ENCODE data around the gene SNX3.
A peak's percentile ranks its signal among the peaks of the same experiment; 100 is the strongest.

SNX3 gene

GRCh38 chr6:108200186-108200585 lies 60.7 kb downstream of the SNX3 start:
- DNase-seq = no peak

- no peak for DNase-seq
Observed at GRCh38 chr6:108198761-108199498, 61.9 kb downstream of the SNX3 start.

- DNase-seq = no peak
Observed at GRCh38 chr6:108195209-108195608, 65.6 kb downstream of the SNX3 start.

- no peak for DNase-seq
Observed at GRCh38 chr6:108194503-108194902, 66.3 kb downstream of the SNX3 start.

GRCh38 chr6:108193835-108194234 lies 67.0 kb downstream of the SNX3 start:
- DNase-seq = no peak

GRCh38 chr6:108193131-108193530 lies 67.7 kb downstream of the SNX3 start:
- DNase-seq = no peak

GRCh38 chr6:108187519-108187918 lies 73.3 kb downstream of the SNX3 start:
- no peak for DNase-seq

- DNase-seq = no peak
Observed at GRCh38 chr6:108186226-108186625, 74.6 kb downstream of the SNX3 start.

- no peak for DNase-seq
Observed at GRCh38 chr6:108180776-108181175, 80.1 kb downstream of the SNX3 start.

GRCh38 chr6:108180266-108180665 lies 80.6 kb downstream of the SNX3 start:
- DNase-seq = no peak

- DNase-seq = no peak
Observed at GRCh38 chr6:108179741-108180140, 81.1 kb downstream of the SNX3 start.

GRCh38 chr6:108176281-108177089 lies 84.4 kb downstream of the SNX3 start:
- no peak for DNase-seq

GRCh38 chr6:108175592-108176279 lies 85.1 kb downstream of the SNX3 start:
- no peak for DNase-seq

- DNase-seq = no peak
Observed at GRCh38 chr6:108175176-108175591, 85.7 kb downstream of the SNX3 start.

- peak in 1 of 2 donors; percentile 24 for DNase-seq
Observed at GRCh38 chr6:108174371-108175175, 86.3 kb downstream of the SNX3 start.

GRCh38 chr6:108171918-108172516 lies 88.8 kb downstream of the SNX3 start:
- no peak for DNase-seq

- no peak for DNase-seq
Observed at GRCh38 chr6:108171291-108171917, 89.4 kb downstream of the SNX3 start.

GRCh38 chr6:108170332-108171290 lies 90.2 kb downstream of the SNX3 start:
- no peak for DNase-seq

- no peak for DNase-seq
Observed at GRCh38 chr6:108169464-108170331, 91.1 kb downstream of the SNX3 start.

Data from CD4-positive, alpha-beta T cell treated with Interleukin-4 for 1 hour (primary cell).